ENCODE results near the gene PROKR1. TPM values are rescaled to one million over a fixed set of nuclear protein-coding genes. Genes with fewer than 3 reads are reported as not detected.

PROKR1 gene
- total RNA-seq, 1 donor from 2014 or later = not detected

DNA sequence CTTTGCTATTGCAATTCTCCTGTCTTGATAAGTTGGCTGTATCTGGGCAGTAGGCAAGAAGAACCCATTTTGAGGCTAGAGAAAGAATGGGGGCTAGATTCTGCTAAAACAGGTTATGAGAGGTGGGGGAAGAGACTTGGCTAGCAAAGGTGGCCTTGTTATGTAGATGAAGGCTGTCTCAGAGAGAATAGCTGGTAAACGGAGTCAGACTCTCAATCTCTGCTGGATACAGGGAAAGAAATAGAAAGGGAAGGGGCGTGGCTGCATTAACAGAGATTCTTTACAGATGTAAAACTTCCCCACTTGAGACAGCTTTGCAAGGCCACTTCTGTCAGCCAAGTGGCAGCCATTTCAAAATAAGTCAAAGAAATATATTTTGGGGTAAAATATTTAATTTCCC, 53.2 kb downstream of the PROKR1 start:
- TF ChIP-seq, protein P1, sequence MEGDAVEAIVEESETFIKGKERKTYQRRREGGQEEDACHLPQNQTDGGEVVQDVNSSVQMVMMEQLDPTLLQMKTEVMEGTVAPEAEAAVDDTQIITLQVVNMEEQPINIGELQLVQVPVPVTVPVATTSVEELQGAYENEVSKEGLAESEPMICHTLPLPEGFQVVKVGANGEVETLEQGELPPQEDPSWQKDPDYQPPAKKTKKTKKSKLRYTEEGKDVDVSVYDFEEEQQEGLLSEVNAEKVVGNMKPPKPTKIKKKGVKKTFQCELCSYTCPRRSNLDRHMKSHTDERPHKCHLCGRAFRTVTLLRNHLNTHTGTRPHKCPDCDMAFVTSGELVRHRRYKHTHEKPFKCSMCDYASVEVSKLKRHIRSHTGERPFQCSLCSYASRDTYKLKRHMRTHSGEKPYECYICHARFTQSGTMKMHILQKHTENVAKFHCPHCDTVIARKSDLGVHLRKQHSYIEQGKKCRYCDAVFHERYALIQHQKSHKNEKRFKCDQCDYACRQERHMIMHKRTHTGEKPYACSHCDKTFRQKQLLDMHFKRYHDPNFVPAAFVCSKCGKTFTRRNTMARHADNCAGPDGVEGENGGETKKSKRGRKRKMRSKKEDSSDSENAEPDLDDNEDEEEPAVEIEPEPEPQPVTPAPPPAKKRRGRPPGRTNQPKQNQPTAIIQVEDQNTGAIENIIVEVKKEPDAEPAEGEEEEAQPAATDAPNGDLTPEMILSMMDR (IDR thresholded peaks at IDR 0.05; ENCODE audit: borderline replicate concordance) = no peak
- intact Hi-C loops (cut with micrococcal nuclease) = no loop called here
- Histone ChIP-seq H3K4me3 (no peak overlapping the region), H3K27me3 (ENCODE audit: low read depth) (peaks cover 17% of the 10 kb centered on the region), H3K27ac (replicated peaks) (no peak overlapping the region), H3K9me3 (replicated peaks) (peaks cover 21% of the 10 kb centered on the region), H3K36me3 (no peaks in the 10 kb centered on the region), H3K4me1 (no peaks in the 10 kb centered on the region)
- no peak for DNase-seq

DNA sequence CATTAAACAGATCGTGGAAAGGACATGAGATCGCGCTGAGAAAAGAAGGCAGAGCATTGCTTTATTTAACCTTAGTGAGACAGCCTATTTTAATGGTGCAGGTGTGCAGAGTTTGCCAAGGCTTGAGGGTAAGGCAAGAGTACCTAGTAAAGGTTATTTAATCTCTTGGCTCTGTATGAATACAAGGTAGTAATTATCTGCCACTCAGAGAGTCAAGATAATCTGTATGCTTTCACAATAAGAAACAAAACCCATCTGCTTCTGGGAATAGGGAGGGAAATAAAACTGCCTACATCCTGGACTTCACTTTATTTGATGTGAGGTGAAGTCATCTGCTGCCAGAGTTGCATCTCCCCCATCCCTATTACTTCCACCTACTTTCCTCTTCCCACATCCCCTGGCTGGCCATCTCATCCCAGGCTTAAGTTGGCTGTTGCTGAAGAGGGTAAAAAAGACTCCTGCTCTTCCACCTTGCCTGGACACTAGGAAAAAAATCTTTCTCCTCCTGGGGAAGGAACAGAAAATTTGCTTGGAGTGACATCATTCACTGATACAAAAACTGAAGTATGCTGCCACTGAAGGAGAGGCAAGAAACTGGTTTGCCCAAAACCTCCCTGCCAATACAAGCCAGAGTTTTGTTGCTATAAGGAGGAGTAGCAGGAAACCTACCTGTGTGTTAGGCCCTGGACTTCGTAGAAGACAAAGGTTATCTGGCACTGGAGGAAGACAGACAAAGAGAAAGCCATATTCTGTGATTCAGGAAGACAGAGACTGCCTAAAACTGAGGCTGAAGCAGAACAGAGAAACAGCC, 55.4 kb downstream of the PROKR1 start:
- peaks cover 21% of the 10 kb centered on the region for H3K9me3 ChIP-seq (replicated peaks)
- no peaks in the 10 kb centered on the region for H3K4me1 ChIP-seq
- intact Hi-C loops (cut with micrococcal nuclease) = no loop called here
- TF ChIP-seq, protein P1 (IDR thresholded peaks at IDR 0.05; ENCODE audit: borderline replicate concordance) = no peak
- no peak overlapping the region for H3K27ac ChIP-seq (replicated peaks)
- no peak for DNase-seq
- peaks cover 17% of the 10 kb centered on the region for H3K27me3 ChIP-seq (ENCODE audit: low read depth)
- no peak overlapping the region for H3K4me3 ChIP-seq
- H3K36me3 ChIP-seq = no peaks in the 10 kb centered on the region

GRCh38 chr2:68700560-68700959, 57.2 kb downstream of the PROKR1 start:
- H3K27ac ChIP-seq (replicated peaks) = no peak overlapping the region
- peaks cover 17% of the 10 kb centered on the region for H3K27me3 ChIP-seq (ENCODE audit: low read depth)
- H3K4me3 ChIP-seq = no peak overlapping the region
- H3K9me3 ChIP-seq (replicated peaks) = peaks cover 21% of the 10 kb centered on the region
- no peak for DNase-seq
- intact Hi-C loops (cut with micrococcal nuclease) = no loop called here
- TF ChIP-seq, protein P1 (IDR thresholded peaks at IDR 0.05; ENCODE audit: borderline replicate concordance) = no peak
- H3K4me1 ChIP-seq = no peaks in the 10 kb centered on the region
- no peaks in the 10 kb centered on the region for H3K36me3 ChIP-seq

- H3K4me1 ChIP-seq = no peaks in the 10 kb centered on the region
- H3K27me3 ChIP-seq (ENCODE audit: low read depth) = no peaks in the 10 kb centered on the region
- no peaks in the 10 kb centered on the region for H3K9me3 ChIP-seq (replicated peaks)
- H3K4me3 ChIP-seq = no peak overlapping the region
- DNase-seq = no peak
- no peaks in the 10 kb centered on the region for H3K36me3 ChIP-seq
- H3K27ac ChIP-seq (replicated peaks) = no peak overlapping the region
- TF ChIP-seq, protein P1 (IDR thresholded peaks at IDR 0.05; ENCODE audit: borderline replicate concordance) = no peak
- intact Hi-C loops (cut with micrococcal nuclease) = loop anchor here (5.0 kb wide), 1 partner anchor 201 kb away; no protein-coding TSS in a partner anchor
These were observed 63.3 kb downstream of the PROKR1 start for GRCh38 chr2:68706637-68707036.

Other genes with a start within 250 kb of the PROKR1 start
- 1.0 TPM for gene FBXO48, start 176.3 kb upstream of the PROKR1 start, total RNA-seq
- 4.8 TPM for gene APLF, start 176.0 kb upstream of the PROKR1 start, total RNA-seq
- 5.3 TPM for gene ARHGAP25, start 91.2 kb downstream of the PROKR1 start, total RNA-seq
- gene BMP10, start 227.8 kb downstream of the PROKR1 start, total RNA-seq = 0.19 TPM

Measured in left ventricle myocardium inferior (tissue), 1 donor.